ENCODE measurements around the gene CIROP.
A peak's percentile ranks its signal among the peaks of the same experiment; 100 is the strongest.

Gene CIROP

DNA sequence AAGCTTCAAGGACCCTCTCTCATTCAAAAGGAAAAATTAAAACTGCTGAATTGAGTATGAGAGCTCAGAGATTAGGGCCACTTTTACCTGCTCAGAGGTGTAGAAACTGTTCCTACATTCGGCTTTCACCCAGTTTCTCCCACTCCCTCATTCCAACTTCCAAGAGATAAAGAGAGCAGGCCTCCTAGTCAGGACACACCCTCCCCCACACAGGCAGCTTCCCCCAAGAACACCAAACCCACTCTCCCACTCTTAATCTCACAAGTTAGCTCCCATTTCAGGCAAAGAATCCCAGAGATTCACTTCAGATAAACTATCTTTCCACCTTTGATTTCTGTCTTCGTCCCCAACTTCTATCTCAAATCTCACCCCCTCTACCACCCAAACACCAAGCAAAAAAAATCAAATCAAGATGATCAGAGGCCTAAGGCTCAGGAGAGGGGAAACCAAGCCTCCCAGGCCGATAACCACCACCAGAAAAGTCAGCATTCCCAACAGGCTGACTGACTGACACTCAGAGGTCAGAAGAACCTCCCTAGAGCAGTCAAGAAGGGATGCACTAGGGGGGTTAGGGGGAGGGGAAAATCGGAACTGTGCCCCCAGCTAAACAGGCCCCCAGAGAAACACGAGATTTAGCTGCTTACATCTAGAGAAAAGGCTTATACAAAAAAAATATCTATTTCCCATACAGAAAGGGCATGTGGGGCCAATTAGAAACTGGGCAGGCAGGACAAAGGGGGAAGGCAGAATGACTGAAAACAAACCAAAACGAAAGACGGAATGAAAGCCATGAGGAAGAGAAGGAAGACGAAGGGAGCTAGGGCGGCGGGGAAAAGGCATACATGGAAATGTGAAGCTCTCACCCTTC lies 34.3 kb downstream of the CIROP start:
- DNase-seq (ENCODE audit: low read depth in 2 of 3, low spot score in 2 of 3): no peak

DNA sequence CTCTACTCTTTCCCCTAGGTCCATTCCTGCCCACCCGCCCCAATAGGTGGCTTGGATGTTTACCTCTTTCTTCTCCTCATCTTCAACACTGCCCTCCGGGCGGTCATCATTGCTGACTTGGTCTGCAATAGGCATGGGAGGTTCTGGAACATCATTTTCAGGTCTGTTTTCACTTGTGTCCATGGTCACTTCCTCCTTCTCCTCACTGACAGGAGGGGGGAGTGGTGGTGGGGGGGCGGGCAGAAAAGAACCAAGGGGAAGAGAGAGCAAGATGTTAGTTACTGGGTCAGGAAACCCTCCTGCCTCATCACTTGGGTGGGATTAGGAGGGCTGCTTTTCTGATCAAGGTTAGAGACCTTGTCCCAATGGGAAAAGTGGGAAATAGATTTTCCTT lies 35.4 kb downstream of the CIROP start:
- DNase-seq (ENCODE audit: low read depth in 2 of 3, low spot score in 2 of 3): no peak

DNA sequence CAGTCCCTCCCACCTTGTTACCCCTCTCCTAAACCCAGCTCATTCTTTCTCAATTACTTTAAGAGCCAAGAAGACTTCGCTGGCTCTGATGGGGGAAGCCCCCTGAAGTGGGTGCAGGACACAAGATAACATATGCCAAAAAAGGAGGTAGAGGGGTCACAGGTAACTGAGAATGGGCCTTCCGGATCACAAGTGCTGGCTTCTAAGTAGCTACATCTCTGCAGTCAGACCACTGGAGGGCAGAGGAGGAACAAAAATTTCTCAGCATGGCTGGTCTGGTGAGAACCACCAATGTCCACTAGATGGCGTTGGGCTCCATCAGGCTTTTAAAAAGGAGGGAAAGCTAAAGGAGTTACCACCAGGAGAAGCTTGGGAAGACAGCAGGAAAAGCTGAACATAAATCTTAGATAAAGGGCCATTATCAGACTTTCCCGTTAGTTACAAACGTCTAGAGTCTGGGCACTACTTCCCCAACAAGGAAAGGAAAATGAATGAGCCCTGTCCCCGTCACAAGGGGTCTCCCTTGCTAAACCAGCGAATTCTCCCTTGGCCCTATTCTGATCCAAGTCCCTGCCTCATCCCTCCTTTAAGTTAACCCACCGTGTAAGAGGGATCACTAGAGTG lies 35.9 kb downstream of the CIROP start:
- peak in 2 of 3 experiments; percentile 25 to 32 for DNase-seq (ENCODE audit: low read depth in 2 of 3, low spot score in 2 of 3)

DNA sequence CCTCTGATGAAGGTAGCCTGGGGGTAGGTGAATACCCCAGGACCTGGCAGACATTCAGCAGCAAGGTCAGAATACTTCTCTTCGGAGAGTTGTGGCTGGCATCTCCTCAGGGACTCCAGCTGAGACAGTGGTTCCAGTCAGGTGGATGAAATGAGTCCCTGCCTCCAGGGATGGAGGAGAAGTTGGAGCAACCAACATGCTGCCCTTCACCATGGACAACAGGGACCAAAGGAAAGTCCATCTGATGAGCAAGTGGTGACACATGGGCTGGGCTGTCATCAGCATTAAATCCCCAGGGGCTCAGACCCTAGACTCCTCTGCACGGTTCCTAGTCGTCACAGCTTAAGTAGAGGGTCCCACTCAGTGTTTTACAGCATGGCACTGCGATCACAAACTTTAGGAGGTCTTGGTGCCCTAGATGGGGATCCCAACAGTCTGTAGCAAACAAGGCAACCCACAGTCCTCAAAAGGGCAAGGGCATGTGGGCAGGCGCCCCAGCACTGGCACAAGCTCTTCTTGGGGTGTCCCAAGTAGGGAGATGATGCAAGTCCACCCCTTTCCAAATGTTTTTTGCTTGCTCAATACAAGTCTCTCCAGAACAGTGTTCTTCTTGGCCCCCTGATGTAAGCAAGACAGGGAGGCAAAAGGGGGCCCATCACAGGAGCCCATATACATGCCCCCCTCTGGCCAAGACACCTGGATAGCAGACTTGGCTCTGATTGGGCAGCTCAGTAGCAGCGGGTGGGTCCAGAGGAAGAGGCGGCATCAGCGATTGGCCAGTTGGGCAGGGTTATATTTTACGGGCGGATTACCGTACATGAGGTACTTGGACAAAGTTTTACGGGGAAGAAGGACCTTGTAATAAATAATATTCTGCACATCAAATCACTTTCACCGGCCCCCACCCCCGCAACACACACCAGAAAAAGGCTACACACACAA lies 36.7 kb downstream of the CIROP start:
- DNase-seq (ENCODE audit: low read depth in 2 of 3, low spot score in 2 of 3): no peak

DNA sequence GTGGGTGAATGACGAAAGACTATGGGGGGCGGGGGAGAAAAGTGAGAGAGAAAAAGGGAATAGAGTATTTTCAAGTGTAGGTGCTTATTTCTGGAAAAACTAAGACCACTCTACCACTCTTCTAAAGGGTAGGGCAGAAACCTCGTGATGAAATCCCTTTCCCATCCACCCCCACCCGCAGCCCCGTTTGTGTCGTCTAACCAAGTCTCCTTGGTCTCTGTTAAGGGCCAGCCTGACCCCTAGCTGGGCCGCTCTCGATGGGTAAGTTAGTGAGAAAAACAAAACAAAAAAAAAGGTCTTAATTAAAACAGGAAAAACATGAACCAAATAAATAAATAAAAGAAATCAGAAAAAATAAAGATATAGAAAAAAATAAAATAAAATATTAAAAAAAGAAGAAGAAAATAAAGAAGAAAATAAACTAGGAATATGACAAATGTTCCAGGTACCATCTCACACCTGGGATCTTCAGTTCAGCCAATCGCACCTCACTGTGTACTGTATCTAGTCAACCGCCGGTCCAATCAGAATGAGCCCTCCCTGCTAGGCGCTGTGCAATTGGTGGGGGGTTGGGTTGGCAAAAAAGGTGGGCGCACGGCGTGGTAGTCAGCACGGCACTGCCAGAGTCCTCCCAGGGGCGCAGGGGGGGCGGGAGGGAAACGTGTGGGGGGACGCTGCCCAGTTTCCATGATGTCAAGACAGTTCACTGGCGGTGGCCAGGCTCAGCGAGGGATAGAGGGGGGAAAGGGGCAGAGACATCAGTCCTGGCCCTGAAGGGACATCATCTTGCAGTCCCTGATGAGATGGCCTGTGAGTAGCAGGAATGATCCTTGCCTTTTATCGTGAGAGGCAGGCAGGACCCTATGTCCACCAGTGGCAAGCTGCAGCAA lies 37.7 kb downstream of the CIROP start:
- DNase-seq (ENCODE audit: low read depth in 2 of 3, low spot score in 2 of 3): no peak

DNA sequence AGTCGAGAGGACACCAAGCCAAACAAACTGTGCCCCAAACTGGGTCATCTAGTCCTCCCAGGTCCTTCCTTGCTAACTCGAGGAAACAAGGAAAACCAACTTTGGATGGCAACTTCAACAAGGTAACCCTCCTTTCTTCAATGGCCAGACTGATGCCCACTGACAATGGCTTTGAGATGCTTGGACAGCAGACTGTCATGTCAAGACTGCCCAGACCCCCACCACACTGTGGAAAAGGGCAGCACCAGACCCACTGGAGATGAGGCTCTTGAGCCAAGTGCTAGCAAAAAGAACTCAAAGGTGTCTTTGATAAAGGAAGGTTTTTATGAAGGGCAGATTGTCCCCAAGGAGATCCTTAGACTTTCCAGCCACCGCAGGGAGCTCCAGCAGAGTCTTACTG lies 38.4 kb downstream of the CIROP start:
- DNase-seq (ENCODE audit: low read depth in 2 of 3, low spot score in 2 of 3): no peak

DNA sequence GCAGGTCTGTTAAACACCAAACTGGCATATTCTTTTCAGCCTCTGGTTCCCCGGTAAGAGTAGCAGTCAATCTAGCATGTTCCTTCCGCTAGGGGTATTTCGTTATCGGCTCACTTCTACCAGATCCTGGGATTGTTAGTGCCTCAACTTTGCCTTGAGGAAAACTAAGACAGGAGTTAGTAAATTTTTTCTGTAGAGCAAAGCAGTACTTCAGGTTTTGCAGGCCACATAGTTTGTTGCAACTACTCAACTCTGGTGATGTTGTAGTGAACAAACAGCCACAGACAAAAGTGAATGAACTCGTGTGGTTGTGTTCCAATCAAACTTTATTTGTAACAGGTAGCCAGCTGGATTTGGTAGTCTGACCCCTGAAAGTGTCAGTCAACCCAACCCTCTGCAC lies 41.2 kb downstream of the CIROP start:
- DNase-seq (ENCODE audit: low read depth in 2 of 3, low spot score in 2 of 3): no peak

DNA sequence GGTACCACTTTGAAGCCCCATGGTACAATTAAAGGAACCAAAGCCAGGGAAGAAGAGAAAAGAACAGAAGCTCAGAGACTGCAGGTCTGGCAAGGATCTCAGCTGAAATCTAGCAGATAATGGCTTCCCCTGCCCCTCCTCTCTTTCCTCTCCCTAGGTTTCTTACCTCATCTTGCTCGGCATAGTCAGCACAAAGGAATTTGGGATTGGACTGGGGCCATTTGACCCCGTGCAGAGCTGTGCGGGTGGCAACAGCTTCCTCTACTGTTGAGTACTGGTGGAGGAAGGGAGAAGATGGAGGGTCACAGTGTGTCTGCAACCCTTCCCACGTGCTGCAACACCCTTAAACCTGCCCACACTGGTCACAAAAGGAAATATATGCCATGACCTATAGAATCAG lies 42.8 kb downstream of the CIROP start:
- DNase-seq (ENCODE audit: low read depth in 2 of 3, low spot score in 2 of 3): no peak

DNA sequence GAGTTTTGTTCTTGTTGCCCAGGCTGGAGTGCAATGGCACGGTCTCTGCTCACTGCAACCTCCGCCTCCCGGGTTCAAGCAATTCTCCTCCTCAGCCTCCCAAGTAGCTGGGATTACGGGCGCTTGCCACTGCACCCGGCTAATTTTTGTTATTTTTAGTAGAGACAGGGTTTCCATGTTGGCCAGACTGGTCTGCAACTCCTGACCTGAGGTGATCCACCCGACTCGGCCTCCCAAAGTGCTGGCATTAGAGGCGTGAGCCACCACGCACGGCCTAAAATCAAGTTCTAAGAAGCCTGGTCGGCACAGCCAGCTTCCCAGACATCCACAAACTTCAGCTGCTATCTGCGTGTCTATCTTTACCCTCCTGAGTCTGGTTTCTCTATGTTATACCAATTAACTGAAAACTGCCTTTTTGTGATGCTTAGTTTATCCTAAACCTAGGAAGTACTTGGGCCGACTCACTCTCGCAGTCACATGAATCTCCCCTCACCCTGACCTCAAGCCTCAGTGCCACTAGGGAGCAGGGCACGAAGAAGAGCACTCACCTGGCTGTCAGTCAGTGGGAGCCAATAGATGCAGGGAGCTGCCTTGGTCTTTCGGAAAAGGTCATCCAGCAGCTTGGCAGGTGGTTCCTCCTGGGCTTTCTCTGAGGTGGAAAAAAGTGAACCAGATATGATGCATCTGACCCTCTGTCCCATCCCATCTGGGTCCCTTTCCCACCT lies 44.1 kb downstream of the CIROP start:
- DNase-seq (ENCODE audit: low read depth in 2 of 3, low spot score in 2 of 3): no peak

DNA sequence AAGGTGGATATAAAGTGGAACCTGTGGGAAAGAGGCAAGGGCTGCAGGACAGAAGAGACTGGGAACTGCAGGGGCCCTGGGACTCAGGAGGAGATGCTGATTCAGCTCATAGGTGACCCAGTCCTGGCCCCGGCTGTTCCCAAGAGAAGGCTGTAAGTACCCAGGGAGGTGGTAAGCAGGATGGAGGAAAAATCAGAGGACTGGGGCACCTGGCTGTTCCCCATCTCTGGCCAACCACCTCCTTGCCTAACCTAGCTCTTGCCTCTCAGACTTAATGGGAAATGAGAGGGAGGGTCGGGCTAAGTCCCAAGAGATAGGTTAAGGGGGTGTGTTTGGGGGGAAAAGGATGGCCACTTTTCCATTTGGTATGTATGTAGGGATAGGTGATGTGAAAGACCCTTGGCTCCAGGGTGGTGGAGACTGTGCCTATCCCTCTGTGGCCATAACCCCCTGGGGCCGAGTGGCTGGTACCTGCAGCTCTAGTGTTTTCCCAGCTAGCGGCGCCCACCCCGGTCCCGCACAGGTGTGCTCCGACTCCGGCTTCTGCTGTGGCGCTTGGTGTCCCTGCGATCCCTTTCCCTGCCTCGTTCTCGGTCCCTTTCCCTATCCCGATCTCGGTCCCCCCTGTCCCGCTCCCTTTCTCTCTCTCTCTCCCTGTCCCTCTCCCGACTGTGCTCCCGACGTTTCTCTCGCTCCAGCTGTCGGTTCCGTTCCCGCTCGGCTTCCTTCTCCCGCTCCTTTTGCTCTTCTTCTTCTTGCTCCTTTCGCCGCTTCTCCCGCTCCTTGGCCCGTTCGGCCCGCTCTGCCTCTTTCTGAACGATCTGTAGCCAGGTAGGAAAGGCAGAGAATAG lies 45.9 kb downstream of the CIROP start:
- DNase-seq (ENCODE audit: low read depth in 2 of 3, low spot score in 2 of 3): no peak

DNA sequence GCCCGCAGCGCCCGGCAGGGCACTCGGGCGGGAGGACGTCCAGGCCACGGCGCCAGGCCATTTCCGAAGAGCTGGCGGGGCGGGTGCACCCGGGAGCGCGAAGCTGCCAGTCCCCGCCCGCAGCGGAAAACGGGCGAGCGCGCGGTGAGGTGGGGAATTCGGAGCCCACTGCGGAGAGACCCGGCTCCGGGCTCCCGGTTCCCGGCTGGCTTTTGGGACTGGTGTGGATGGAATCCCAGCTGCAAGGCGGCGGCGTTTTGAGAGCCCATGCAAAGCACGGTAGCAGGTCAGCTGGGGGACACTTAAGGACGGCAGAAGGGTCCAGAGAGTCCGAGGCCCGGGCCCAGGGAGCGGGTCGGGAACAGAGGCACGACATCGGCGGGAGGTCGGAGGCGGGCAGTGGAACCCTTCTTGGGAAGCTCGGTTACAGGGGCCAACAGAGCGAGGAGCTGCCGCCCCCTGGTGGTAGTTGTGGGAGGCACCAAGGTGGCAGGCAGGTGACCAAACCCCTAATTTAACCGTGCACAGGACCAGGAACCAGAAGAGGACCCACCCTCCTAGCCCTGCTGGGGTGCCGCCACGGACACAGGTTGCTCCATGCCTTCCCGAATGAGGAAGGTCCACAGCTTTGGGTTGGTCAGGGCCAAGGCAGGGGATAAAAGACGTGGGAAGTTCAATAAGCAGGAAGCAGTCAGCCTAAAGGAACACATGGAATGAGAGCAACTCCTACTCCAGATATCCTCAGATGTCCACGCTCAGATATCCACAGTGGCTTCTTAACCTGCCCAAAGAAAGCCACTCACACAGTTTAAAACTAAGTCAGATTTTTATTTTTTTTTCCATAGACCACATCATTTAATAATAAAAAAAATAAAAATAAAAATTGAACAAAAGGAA lies 46.8 kb downstream of the CIROP start:
- peak; percentile 69 to 90 (median 78) for DNase-seq (ENCODE audit: low read depth in 2 of 3, low spot score in 2 of 3)

DNA sequence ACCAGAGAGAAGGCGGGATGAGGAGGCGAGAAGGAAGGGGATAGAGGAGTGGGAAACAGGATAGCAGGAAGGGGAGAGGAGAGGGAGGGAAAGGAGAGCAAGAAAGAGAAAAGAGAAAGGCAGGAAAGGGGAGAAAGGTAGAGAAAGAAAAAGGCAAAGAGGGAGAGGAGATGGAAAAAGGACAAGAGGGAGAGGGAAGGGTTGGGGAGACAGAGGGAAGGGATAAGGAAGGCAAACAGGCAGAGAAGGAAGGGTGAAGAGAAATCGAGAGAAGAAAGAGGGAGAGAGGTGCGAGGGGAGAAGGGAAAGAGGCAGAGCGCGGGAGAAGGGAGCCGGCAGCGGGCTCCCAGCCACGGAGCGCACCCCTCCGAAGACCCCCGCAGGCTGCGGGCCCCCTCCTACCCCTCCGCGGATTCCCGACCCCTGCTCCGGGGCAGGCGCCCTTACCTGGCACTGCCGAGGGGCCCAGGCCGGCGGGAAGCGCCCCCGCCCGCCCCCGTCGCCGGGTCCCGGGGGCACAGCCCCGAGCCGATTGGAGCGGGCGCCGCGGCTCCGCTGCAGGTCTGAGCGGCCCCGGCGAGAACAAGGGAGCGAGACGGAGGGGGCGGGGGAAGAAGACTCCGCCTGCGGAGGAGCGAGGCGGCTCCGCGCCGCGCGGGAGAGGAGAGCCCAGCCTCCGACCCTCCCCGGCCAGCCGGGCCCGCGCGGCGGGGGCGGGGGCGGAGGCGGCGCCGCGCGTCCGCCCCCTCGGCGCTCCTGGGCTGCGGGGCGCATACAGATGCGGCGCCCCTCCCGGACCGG lies 47.6 kb downstream of the CIROP start, which contains the start of gene CDH24:
TSS of gene CDH24 (minus strand) at position 565 of the 801 bp plus-strand sequence. CDS start 1,787 bp downstream, outside the sequence.
- DNase-seq (ENCODE audit: low read depth in 2 of 3, low spot score in 2 of 3): peak in 1 of 3 experiments; percentile 37

DNA sequence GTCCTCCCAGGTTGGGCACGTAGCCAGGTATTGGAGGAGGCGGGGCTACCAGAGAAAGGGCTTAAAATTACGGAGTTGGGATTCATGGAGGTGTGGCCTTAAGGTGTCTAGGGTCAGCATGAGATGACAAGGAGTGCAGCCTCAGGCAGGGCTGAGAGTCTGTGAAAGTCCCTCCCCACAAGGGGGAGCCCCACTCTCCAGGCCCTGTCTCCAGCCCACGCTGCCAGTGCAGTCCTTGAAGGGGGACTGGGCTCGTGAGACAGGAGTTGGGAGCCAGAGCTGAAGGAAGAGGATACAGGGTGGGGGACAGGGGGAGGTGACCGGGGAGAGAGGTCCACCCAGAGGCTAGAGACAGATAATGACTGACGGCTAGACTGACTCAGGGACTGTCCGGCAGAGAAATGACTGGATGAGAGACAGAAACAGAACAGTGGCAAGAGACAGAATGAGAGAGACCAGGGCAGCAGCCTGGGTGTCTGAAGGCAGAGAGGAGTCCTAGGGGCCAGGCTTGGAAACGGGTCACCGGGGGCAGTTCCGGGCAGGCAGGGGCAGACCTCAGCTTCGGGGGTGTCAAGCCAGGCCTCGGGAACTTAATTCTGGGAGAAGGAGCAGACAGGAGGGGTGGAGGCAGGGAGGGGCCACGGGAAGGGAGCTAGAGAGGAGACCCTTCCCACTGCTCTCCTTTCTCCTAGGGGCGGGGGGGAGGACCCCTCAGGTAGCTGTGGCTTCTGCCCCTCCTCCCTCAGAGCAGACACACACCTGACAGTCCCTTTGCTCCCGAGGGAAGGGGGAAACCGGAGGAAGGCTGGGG lies 48.4 kb downstream of the CIROP start:
- DNase-seq (ENCODE audit: low read depth in 2 of 3, low spot score in 2 of 3): peak; percentile 37 to 47 (median 45)

DNA sequence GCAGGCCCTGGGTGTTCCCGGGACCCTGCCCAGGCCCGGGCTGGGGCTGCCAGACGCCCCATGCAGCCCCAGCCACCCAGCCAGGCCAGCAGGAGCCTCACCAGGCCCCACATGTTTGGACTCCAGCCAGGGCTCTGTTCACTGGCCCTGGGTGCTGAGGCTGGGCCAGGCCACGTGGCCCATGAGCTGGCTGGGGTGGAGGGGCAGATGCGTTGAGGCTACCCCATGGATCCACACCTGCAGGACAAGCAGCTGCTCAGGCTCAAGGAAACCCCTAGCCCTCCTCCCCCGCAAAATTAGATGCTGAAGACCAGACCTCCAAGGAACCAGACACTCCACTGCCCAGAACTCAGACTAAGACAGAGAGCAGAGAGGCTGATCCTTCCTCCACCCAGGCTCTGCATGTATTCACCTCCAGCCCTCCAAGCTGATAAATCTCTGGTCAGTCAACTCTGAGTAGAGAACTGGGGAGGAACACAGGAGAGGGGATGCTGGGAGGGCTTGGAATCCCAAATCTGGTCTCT lies 49.1 kb downstream of the CIROP start:
- DNase-seq (ENCODE audit: low read depth in 2 of 3, low spot score in 2 of 3): no peak

DNA sequence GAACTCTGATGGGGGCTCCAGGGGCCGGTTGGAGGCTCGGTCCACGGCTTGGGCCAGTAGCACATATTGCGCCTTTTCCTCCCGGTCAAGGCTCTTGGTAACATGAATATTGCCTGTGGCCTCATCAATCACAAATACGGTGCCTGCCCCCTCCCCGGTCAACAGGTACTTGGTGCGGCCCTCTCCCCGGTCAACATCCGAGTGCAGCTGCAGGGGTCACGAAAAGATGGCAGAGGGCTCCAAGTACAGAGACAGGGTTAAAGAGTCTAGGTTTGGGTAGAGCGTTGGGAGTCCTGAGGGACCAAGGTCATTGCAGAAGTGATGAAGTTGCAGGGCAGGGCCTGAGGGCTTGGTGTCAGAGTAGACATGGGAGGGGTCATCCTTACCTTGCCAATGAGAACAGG lies 49.6 kb downstream of the CIROP start:
- no peak for DNase-seq (ENCODE audit: low read depth in 2 of 3, low spot score in 2 of 3)
